ENCODE measurements around the gene MALT1. TPM values are rescaled to one million over a fixed set of nuclear protein-coding genes. Genes with fewer than 3 reads are reported as not detected.

MALT1 gene
- total and polyA plus RNA-seq, 2 donors (not counting 1 experiment from before 2014, with no cell fraction given): 42.4 to 81.2 TPM

- H3K4me1 Mint-ChIP-seq: peaks cover 31% of the 10 kb centered on the region
- no peak overlapping the region for H2AFZ ChIP-seq (ENCODE audit: insufficient read depth, low read depth, low read length, poor library complexity, severe bottlenecking)
- H3K4me2 ChIP-seq (replicated peaks; ENCODE audit: low read depth, low read length, poor library complexity, severe bottlenecking): no peak overlapping the region
- intact Hi-C loops (cut with micrococcal nuclease): loop anchor here (5.0 to 10.0 kb wide), 2 partner anchors 41 to 51 kb away; no protein-coding TSS in a partner anchor
- ChIA-PET CTCF (interaction anchor here (1.5 kb wide), 1 partner anchor 36 kb away, joined by 3 read pairs; the partner anchor contains the start of gene MALT1), POLR2A (interaction anchor here (0.7 kb wide), 1 partner anchor 24 kb away, joined by 3 read pairs; no protein-coding TSS in a partner anchor)
- no peaks in the 10 kb centered on the region for H3K9me3 Mint-ChIP-seq (ENCODE audit: insufficient read depth)
- no peaks in the 10 kb centered on the region for H3K27me3 ChIP-seq (replicated peaks in 1 of 4; ENCODE audit: control extremely low read depth in 1 of 4, control insufficient read depth in 3 of 4, insufficient read depth in 4 of 4, low read length in 3 of 4)
- H3K4me3 ChIP-seq (ENCODE audit: control extremely low read depth in 1 of 5, extremely low read depth in 1 of 5, insufficient read depth in 1 of 5, low read depth in 2 of 5, low read length in 4 of 5): no peak overlapping the region
- H3K27ac Mint-ChIP-seq: no peak overlapping the region
- no peak overlapping the region for H3K27ac ChIP-seq (ENCODE audit: low read length in 2 of 2)
- DNase-seq: no peak
- H3K9ac ChIP-seq (ENCODE audit: low read length): no peak overlapping the region
- no peaks in the 10 kb centered on the region for H3K27me3 Mint-ChIP-seq
- no peak overlapping the region for H3K4me3 Mint-ChIP-seq
- H3K9me3 ChIP-seq (ENCODE audit: control extremely low read depth in 1 of 3, control insufficient read depth in 2 of 3, insufficient read depth in 1 of 3, low read length in 2 of 3): no peaks in the 10 kb centered on the region
- no peaks in the 10 kb centered on the region for H3K36me3 ChIP-seq (replicated peaks in 1 of 2; ENCODE audit: control extremely low read depth in 1 of 2, control insufficient read depth in 1 of 2, extremely low read depth in 1 of 2, insufficient read depth in 2 of 2, low read length in 1 of 2)
- no peaks in the 10 kb centered on the region for H4K20me1 ChIP-seq (ENCODE audit: control insufficient read depth, insufficient read depth, low read length, poor library complexity, severe bottlenecking)
- TF ChIP-seq EZH2 (IDR thresholded peaks at IDR 0.05; ENCODE audit: borderline replicate concordance, insufficient read depth, low read depth, low read length, poor library complexity, severe bottlenecking) (no peak), CTCF (IDR thresholded peaks at IDR 0.05) (no peak)
- 64% methylated on average over 3 of the region's 4 CpGs for WGBS (ENCODE audit: insufficient coverage)
- H3K79me2 ChIP-seq (ENCODE audit: control insufficient read depth, insufficient read depth, low read length): no peaks in the 10 kb centered on the region
- H3K4me1 ChIP-seq (ENCODE audit: control insufficient read depth in 2 of 2, insufficient read depth in 2 of 2, low read length in 2 of 2): peaks cover 36% of the 10 kb centered on the region in 2 donors
- no peak for ATAC-seq (ENCODE audit: low read depth)
Measured at GRCh38 chr18:58635891-58636290, 35.4 kb upstream of the MALT1 start.

DNA sequence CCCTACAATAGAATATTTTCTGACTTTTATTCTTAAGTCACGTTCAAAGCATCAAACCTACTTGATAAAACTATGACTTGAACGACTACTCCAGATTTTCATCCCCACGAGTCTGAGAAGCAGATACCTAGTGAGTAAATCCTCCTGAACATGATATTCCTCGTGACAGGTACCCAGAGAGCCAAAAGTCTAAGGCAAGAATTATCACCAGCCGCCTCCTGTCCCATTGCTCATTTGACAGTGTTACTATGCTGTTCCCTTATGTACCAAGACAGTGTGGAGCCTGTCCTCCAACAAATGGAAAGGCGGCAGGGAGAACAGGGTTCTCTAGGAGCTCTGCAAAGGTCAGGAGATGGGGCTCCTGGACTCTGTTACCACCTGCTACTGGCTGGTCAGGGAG lies 34.1 kb upstream of the MALT1 start:
- Histone ChIP-seq H3K4me1 (ENCODE audit: control insufficient read depth in 2 of 2, insufficient read depth in 2 of 2, low read length in 2 of 2) (peaks cover 36% of the 10 kb centered on the region in 2 donors), H3K79me2 (ENCODE audit: control insufficient read depth, insufficient read depth, low read length) (no peaks in the 10 kb centered on the region), H4K20me1 (ENCODE audit: control insufficient read depth, insufficient read depth, low read length, poor library complexity, severe bottlenecking) (no peaks in the 10 kb centered on the region), H3K9me3 (ENCODE audit: control extremely low read depth in 1 of 3, control insufficient read depth in 2 of 3, insufficient read depth in 1 of 3, low read length in 2 of 3) (no peaks in the 10 kb centered on the region), H3K36me3 (replicated peaks in 1 of 2; ENCODE audit: control extremely low read depth in 1 of 2, control insufficient read depth in 1 of 2, extremely low read depth in 1 of 2, insufficient read depth in 2 of 2, low read length in 1 of 2) (no peaks in the 10 kb centered on the region), H3K4me2 (replicated peaks; ENCODE audit: low read depth, low read length, poor library complexity, severe bottlenecking) (peak overlapping the region; percentile 46), H2AFZ (ENCODE audit: insufficient read depth, low read depth, low read length, poor library complexity, severe bottlenecking) (no peak overlapping the region), H3K9ac (ENCODE audit: low read length) (no peak overlapping the region), H3K27ac (ENCODE audit: low read length in 2 of 2) (no peak overlapping the region), H3K4me3 (ENCODE audit: control extremely low read depth in 1 of 5, extremely low read depth in 1 of 5, insufficient read depth in 1 of 5, low read depth in 2 of 5, low read length in 4 of 5) (no peak overlapping the region), H3K27me3 (replicated peaks in 1 of 4; ENCODE audit: control extremely low read depth in 1 of 4, control insufficient read depth in 3 of 4, insufficient read depth in 4 of 4, low read length in 3 of 4) (no peaks in the 10 kb centered on the region)
- Mint-ChIP-seq H3K9me3 (ENCODE audit: insufficient read depth) (no peaks in the 10 kb centered on the region), H3K27me3 (no peaks in the 10 kb centered on the region), H3K4me1 (peaks cover 29% of the 10 kb centered on the region), H3K4me3 (no peak overlapping the region), H3K27ac (no peak overlapping the region)
- TF ChIP-seq EZH2 (IDR thresholded peaks at IDR 0.05; ENCODE audit: borderline replicate concordance, insufficient read depth, low read depth, low read length, poor library complexity, severe bottlenecking): no peak
- no peak for TF ChIP-seq CTCF (IDR thresholded peaks at IDR 0.05)
- ATAC-seq (ENCODE audit: low read depth): no peak
- 100% methylated on average over 6 of the region's 6 CpGs for WGBS (ENCODE audit: insufficient coverage)
- ChIA-PET POLR2A (no interaction called here), CTCF (interaction anchor here (1.5 kb wide), 2 partner anchors 11 to 34 kb away, joined by 3 to 4 read pairs; partner anchors contain the start of gene MALT1)
- no peak for DNase-seq
- intact Hi-C loops (cut with micrococcal nuclease): loop anchor here (5.0 to 10.0 kb wide), 2 partner anchors 40 to 52 kb away; no protein-coding TSS in a partner anchor

Data from B cell (primary cell).